Breast epithelium (tissue), 4 donors: ENCODE data around the gene ASB7. TPM values are rescaled to one million over a fixed set of nuclear protein-coding genes. Genes with fewer than 3 reads are reported as not detected.
A peak's percentile ranks its signal among the peaks of the same experiment; 100 is the strongest.

Experiments
- DNase-seq, 2 donors: peaks; one replicate each; pipeline ENCODE4 v3.0.0-alpha.2; 2019; ENCODE audit warnings: low spot score in 2 of 2
- H3K27ac ChIP-seq, 2 donors: fragments of 200-600 bp; sonication (generic) in 1 of 2; one replicate each; pipeline ENCODE4 v1.5.1; 2016 to 2019; ENCODE audit warnings: mild to moderate bottlenecking in 1 of 2
- H3K27me3 ChIP-seq, 2 donors: fragments of 200-600 bp; sonication (generic) in 1 of 2; one replicate each; pipeline versions ENCODE4 v1.5.1 to v1.6.0; 2017 to 2019; ENCODE audit warnings: control low read depth in 1 of 2, mild to moderate bottlenecking in 1 of 2
- H3K36me3 ChIP-seq: fragments of 200-600 bp; one replicate; pipeline ENCODE4 v1.5.1; 2019
- H3K4me1 ChIP-seq, 2 donors: fragments of 200-600 bp; sonication (generic); one replicate each; pipeline ENCODE4 v1.5.1; 2016 to 2019; ENCODE audit warnings: control low read depth in 1 of 2
- H3K4me3 ChIP-seq, 3 donors: fragments of 200-600 bp; sonication (generic); 1 replicate in 2 of 3; 2 replicates in 1 of 3; pipeline ENCODE4 v1.5.1; 2016 to 2019; ENCODE audit warnings: mild to moderate bottlenecking in 3 of 3, moderate library complexity in 2 of 3
- H3K9me3 ChIP-seq, 2 donors: fragments of 200-600 bp; sonication (generic) in 1 of 2; one replicate each; pipeline ENCODE4 v1.5.1; 2016 to 2019; ENCODE audit warnings: control low read depth in 1 of 2
- CTCF ChIP-seq, 3 donors: fragments of 450-650 bp; IDR thresholded peaks; one replicate each; pipeline ENCODE4 v1.5.1; 2016 to 2017; ENCODE audit warnings: antibody characterized with exemption in 3 of 3, mild to moderate bottlenecking in 3 of 3, moderate library complexity in 3 of 3
- POLR2A ChIP-seq: fragments of 450-650 bp; IDR thresholded peaks from one replicate; pipeline ENCODE4 v1.6.1; 2016; ENCODE audit warnings: antibody characterized with exemption, mild to moderate bottlenecking, moderate library complexity
- POLR2AphosphoS5 ChIP-seq, 3 donors: sonication (generic); formaldehyde crosslinking; IDR thresholded peaks; one replicate each; pipeline ENCODE4 v1.6.1; 2017; ENCODE audit warnings: antibody characterized with exemption in 3 of 3
- intact Hi-C: fragments of 100-400 bp; cut with DNase I; formaldehyde crosslinking; loops from one replicate; pipeline ENCODE4 v1.15.1; 2023; ENCODE audit warnings: low total_unique reads
- total RNA-seq, 3 donors: library from RNA; depleted of rRNA; stranded (reverse); fragments of >200 nt; gene quantifications; one replicate each; pipeline ENCODE4 v1.1.0, GENCODE V29; 2016

The ASB7 gene
- total RNA-seq, 3 donors from 2014 or later, result 10.7 to 17.1 (median 12.1) TPM

- intact Hi-C loops, result no loop called here
- DNase-seq, result peak in 1 of 2 donors; percentile 75
- peak overlapping the region in 1 of 2 donors; percentile 52 for H3K27ac ChIP-seq
Observed at GRCh38 chr15:100690032-100690794, 87.8 kb downstream of the ASB7 start.

DNA sequence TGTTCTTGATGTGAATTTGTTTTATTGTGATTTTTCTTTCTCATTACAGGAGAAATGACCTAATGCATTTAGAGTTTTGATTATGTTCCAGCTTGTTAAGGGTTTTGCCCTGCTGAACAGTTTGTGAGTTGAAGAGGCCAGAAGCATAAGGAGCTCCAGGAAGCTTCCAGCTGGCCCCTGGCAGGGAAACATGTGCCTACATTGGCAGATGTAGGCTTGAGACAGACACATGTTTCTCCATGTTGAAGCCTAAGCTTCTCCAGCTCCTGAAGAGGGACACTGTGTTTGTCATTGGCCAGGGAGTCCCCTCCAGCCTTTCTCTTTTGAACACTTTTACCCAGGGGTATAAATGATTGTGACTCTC, 88.4 kb downstream of the ASB7 start:
- no peak for DNase-seq
- TF ChIP-seq POLR2A (no peak), CTCF (IDR thresholded peaks at IDR 0.05) (no peak), POLR2AphosphoS5 (IDR thresholded peaks at IDR 0.05) (no peak)

More at GRCh38 chr15:100690032-100690794, 87.8 kb downstream of the ASB7 start:
- no peak overlapping the region for H3K4me3 ChIP-seq
- no peaks in the 10 kb centered on the region for H3K36me3 ChIP-seq
- no peaks in the 10 kb centered on the region for H3K27me3 ChIP-seq
- H3K4me1 ChIP-seq, result no peaks in the 10 kb centered on the region
- TF ChIP-seq POLR2AphosphoS5 (IDR thresholded peaks at IDR 0.05) (peak in 1 of 3 donors; percentile 52), CTCF (IDR thresholded peaks at IDR 0.05) (no peak)
- H3K9me3 ChIP-seq, result no peaks in the 10 kb centered on the region

DNA sequence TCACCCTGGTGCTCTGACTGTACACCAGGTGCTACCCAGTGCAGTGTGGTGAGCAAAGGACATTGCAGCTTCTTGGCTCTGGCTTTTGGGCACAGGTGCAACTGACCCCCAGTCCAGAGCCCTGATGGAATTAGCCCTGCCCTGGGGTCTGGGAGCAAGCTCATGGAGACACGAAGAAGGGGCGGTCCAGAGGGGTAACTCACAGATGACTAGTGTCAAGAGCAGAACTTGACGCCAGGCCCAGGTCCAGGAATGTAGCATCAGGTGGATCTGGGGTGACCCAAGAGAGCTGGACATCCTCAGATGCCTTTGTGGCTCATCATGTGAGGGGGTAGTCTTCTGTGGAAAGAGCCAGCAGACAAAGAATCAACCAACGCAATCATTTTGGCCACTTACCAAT, 88.9 kb downstream of the ASB7 start:
- Histone ChIP-seq H3K27ac (no peak overlapping the region), H3K4me3 (no peak overlapping the region), H3K9me3 (no peaks in the 10 kb centered on the region), H3K36me3 (no peaks in the 10 kb centered on the region), H3K4me1 (no peaks in the 10 kb centered on the region), H3K27me3 (no peaks in the 10 kb centered on the region)
- no peak for DNase-seq
- intact Hi-C loops, result no loop called here
- TF ChIP-seq CTCF (IDR thresholded peaks at IDR 0.05), result no peak
- TF ChIP-seq POLR2A, result no peak
- TF ChIP-seq POLR2AphosphoS5 (IDR thresholded peaks at IDR 0.05), result no peak

More for the DNA sequence above, 88.4 kb downstream of the ASB7 start:
- Histone ChIP-seq H3K9me3 (no peaks in the 10 kb centered on the region), H3K4me3 (no peak overlapping the region), H3K4me1 (no peaks in the 10 kb centered on the region), H3K27ac (peak overlapping the region in 1 of 2 donors; percentile 52), H3K36me3 (no peaks in the 10 kb centered on the region), H3K27me3 (no peaks in the 10 kb centered on the region)
- intact Hi-C loops, result no loop called here

GRCh38 chr15:100692246-100692645, 89.9 kb downstream of the ASB7 start:
- H3K9me3 ChIP-seq, result no peaks in the 10 kb centered on the region
- H3K4me1 ChIP-seq, result no peaks in the 10 kb centered on the region
- no peak for TF ChIP-seq POLR2AphosphoS5 (IDR thresholded peaks at IDR 0.05)
- TF ChIP-seq POLR2A, result no peak
- TF ChIP-seq CTCF (IDR thresholded peaks at IDR 0.05), result no peak
- no peak overlapping the region for H3K4me3 ChIP-seq
- H3K36me3 ChIP-seq, result no peaks in the 10 kb centered on the region
- no peak for DNase-seq
- H3K27me3 ChIP-seq, result no peaks in the 10 kb centered on the region
- intact Hi-C loops, result no loop called here
- no peak overlapping the region for H3K27ac ChIP-seq

DNA sequence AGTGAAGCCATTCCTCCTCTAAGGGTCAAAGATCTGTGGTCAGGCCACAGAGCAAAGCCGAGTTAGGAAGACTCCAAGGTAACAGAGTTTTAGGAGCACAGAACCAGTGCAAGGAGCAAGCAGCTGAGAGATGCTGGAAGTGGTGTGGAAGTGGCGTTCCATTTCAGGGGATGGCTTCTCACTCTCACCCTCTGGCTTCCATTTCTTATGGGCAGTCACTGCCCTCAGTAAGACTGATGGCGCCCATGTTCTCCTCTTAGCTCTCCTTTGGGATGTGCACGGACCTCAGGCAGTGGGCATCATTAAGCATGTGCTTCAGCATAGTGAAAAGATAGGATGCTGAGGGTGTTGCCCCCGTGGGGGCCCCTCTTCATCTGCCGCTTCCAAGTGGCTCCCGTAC, 90.3 kb downstream of the ASB7 start:
- no peaks in the 10 kb centered on the region for H3K27me3 ChIP-seq
- H3K36me3 ChIP-seq, result no peaks in the 10 kb centered on the region
- no peaks in the 10 kb centered on the region for H3K9me3 ChIP-seq
- DNase-seq, result no peak
- no peak overlapping the region for H3K27ac ChIP-seq
- TF ChIP-seq POLR2AphosphoS5 (IDR thresholded peaks at IDR 0.05) (no peak), CTCF (IDR thresholded peaks at IDR 0.05) (no peak), POLR2A (no peak)
- H3K4me1 ChIP-seq, result no peaks in the 10 kb centered on the region
- no peak overlapping the region for H3K4me3 ChIP-seq
- intact Hi-C loops, result no loop called here
